ENCODE data around the gene NSDHL.

GRCh38 chrX:152822383-152823086 lies 8.3 kb upstream of the NSDHL start:
- no peak for TF ChIP-seq EZH2phosphoT487 (IDR thresholded peaks at IDR 0.05; ENCODE audit: insufficient read depth, low read depth)
- no peak for TF ChIP-seq EZH2 (IDR thresholded peaks at IDR 0.05; ENCODE audit: insufficient read depth, poor library complexity, severe bottlenecking)
